ENCODE measurements around the gene ACER3.

- TF ChIP-seq CTCF (IDR thresholded peaks at IDR 0.05) (no peak), POLR2A (IDR thresholded peaks at IDR 0.05) (no peak)
Measured at GRCh38 chr11:76888989-76889388, 28.3 kb downstream of the ACER3 start.

All from heart left ventricle (tissue), 13 donors.